Adrenal gland (tissue), 12 donors: ENCODE data around the gene FSD2. TPM values are rescaled to one million over a fixed set of nuclear protein-coding genes. Genes with fewer than 3 reads are reported as not detected.
"Not testable (repeated sequence)": the region's sequence is repeated elsewhere in the genome, so short reads cannot be mapped to it uniquely, and the experiment has no call there.

Experiments used
- DNase-seq, 7 donors: peaks; one replicate each; pipeline ENCODE4 v3.0.0-alpha.2; 2019 to 2020
- H3K27ac ChIP-seq, 5 donors: fragments of 200-600 bp; sonication (generic) in 4 of 5; 1 replicate in 3 of 5; 2 replicates in 2 of 5; pipeline versions ENCODE4 v1.5.1 to v1.8.0; 2016 to 2020; ENCODE audit warnings: mild to moderate bottlenecking in 1 of 5
- H3K27me3 ChIP-seq: fragments of 200-600 bp; 2 replicates; pipeline ENCODE4 v1.8.0; 2021
- H3K36me3 ChIP-seq, 2 donors: fragments of 200-600 bp; replicated peaks in 1 of 2; 1 replicate in 1 of 2; 2 replicates in 1 of 2; pipeline versions ENCODE4 v1.5.1 to v1.8.0; 2018 to 2022
- H3K4me1 ChIP-seq, 2 donors: fragments of 200-600 bp; replicated peaks in 1 of 2; 1 replicate in 1 of 2; 2 replicates in 1 of 2; pipeline versions ENCODE4 v1.5.1 to v1.8.0; 2018 to 2021
- H3K4me3 ChIP-seq, 4 donors: fragments of 200-600 bp; sonication (generic) in 3 of 4; one replicate each; pipeline ENCODE4 v1.5.1; 2016 to 2018
- H3K9me3 ChIP-seq, 3 donors: fragments of 200-600 bp; sonication (generic) in 1 of 3; replicated peaks in 1 of 3; 1 replicate in 2 of 3; 2 replicates in 1 of 3; pipeline versions ENCODE4 v1.5.1 to v1.8.0; 2016 to 2021
- CTCF ChIP-seq, 6 experiments: fragments of 450-650 bp in 4 of 6; fragments of 200-600 bp in 2 of 6; sonication (generic) in 1 of 6; IDR thresholded peaks; 1 replicate in 5 of 6; 2 replicates in 1 of 6; pipeline versions ENCODE4 v1.5.1 to v1.8.0; 2016 to 2021; ENCODE audit warnings: antibody characterized with exemption in 6 of 6, mild to moderate bottlenecking in 2 of 6, moderate library complexity in 1 of 6
- POLR2A ChIP-seq, 2 donors: fragments of 450-650 bp; IDR thresholded peaks; one replicate each; pipeline ENCODE4 v1.6.1; 2017; ENCODE audit warnings: antibody characterized with exemption in 2 of 2, mild to moderate bottlenecking in 2 of 2, moderate library complexity in 1 of 2
- WGBS, 4 donors: extraction: QIAGEN DNeasy Blood & Tissue Kit in 2 of 4; methylation state at CpG; one replicate each; pipeline versions ENCODE4 v1.1.5 to v1.1.7; 2013 to 2017; 5-methylcytosine and 5-hydroxymethylcytosine counted together
- intact Hi-C, 2 donors: fragments of 100-400 bp; cut with DNase I; formaldehyde crosslinking; loops; one replicate each; pipeline versions ENCODE4 v1.14.1 to v1.15.0; 2022 to 2023
- polyA plus RNA-seq, 3 donors: library from polyadenylated mRNA; stranded (reverse); fragments of 200-250 nt in 2 of 3; fragments of 350-450 nt in 1 of 3; fragmentation: Illumina TruSeq in 1 of 3; extraction: RNeasy Lipid Tissue Mini Kit (QIAGEN cat#74804) in 1 of 3; gene quantifications; one replicate each; pipeline ENCODE4 v1.2.3, GENCODE V29; 2013 to 2014
- total RNA-seq, 9 donors: library from RNA; depleted of rRNA in 4 of 9; stranded (reverse); fragments of >200 nt in 4 of 9; fragments of 120-200 nt in 1 of 9; fragmentation: NEBNext Ultra II Directional in 1 of 9; extraction: Animal tissue kit (Norgen Biotek cat#: 25700) in 1 of 9; gene quantifications; one replicate each; pipeline versions ENCODE4 v1.1.0 to v1.2.4, GENCODE V29; 2013 to 2023
- donor health status: healthy with polysubstance abuse.
- donor health status: Bipolar disorder and iron deficiency.
- donor health status: DM: yes; HTN: yes; CAD: no.
- donor health status: DM: no; HTN: no; CAD: no.
- donor health status: DM: no; HTN: no; CAD: no.
- donor health status: DM: yes; HTN: yes; CAD: no.

The FSD2 gene
- total and polyA plus RNA-seq, 12 donors: 0.03 to 0.06 TPM; not detected in 10

DNA sequence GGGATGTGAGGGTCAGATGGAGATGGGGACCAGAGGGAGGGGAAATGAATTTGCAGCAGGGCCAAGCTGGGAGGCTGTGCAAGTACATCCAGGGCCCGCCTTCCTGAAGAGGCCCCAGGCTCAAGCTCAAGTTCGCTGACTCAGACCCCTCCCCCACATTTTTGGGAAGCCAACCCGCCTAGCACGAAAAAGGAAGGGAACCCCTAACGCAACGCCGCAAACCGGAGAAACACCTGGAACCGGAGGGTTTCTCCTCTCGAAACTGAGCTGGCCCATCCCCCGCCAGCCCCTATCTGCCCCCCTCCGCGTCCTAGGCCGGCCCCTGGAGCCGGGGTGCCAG, 96.8 kb downstream of the FSD2 start:
- Histone ChIP-seq H3K9me3 (no peaks in the 10 kb centered on the region), H3K4me3 (peak overlapping the region in 2 of 4 donors; percentile 14 to 79), H3K36me3 (no peaks in the 10 kb centered on the region), H3K27me3 (no peaks in the 10 kb centered on the region), H3K27ac (peak overlapping the region in 1 of 5 donors; percentile 64), H3K4me1 (peaks cover 4 to 6% of the 10 kb centered on the region in 2 donors)
- no peak for TF ChIP-seq CTCF (IDR thresholded peaks at IDR 0.05)
- TF ChIP-seq POLR2A (IDR thresholded peaks at IDR 0.05): no peak
- intact Hi-C loops: loop anchor here in 1 of 2 donors (10.0 kb wide), 1 partner anchor 164 kb away; the partner anchor contains the start of gene RPS17
- peak in 4 of 7 donors; percentile 21 to 48 (median 31) for DNase-seq
- 0 to 20% (median 4%) methylated on average over 1 to 15 of the region's 15 CpGs for WGBS, 4 donors

- not testable (repeated sequence) for H3K9me3 ChIP-seq, H3K27me3 ChIP-seq, H3K36me3 ChIP-seq, H3K4me1 ChIP-seq, H3K27ac ChIP-seq, H3K4me3 ChIP-seq
- 90 to 97% (median 91%) methylated on average over 8 of the region's 8 CpGs for WGBS, 4 donors
- peak in 1 of 7 donors; percentile 9 for DNase-seq
- intact Hi-C loops: loop anchor here in 1 of 2 donors (10.0 kb wide), 1 partner anchor 161 kb away; the partner anchor contains the start of gene RPS17
Observed at GRCh38 chr15:82705856-82706255, 100.0 kb downstream of the FSD2 start.

Other genes with a start within 250 kb of the FSD2 start
- 10 to 100 TPM in 1 of 9 donors, 1 to 10 TPM in 8; 1.5 to 11.6 (median 7.1) TPM for gene CPEB1, start 158.7 kb downstream of the FSD2 start, total RNA-seq
- gene CPEB1, start 158.7 kb downstream of the FSD2 start, polyA plus RNA-seq: 1 to 10 TPM; 4.2 to 7.6 (median 4.4) TPM
- 1 to 10 TPM in 8 of 9 donors, under 1 TPM in 1; 0.54 to 7.7 (median 3.2) TPM for gene AP3B2, start 96.2 kb downstream of the FSD2 start, total RNA-seq
- 10 to 100 TPM; 10.8 to 28.9 (median 18.2) TPM for gene AP3B2, start 96.2 kb downstream of the FSD2 start, polyA plus RNA-seq
- gene WHAMM, start 3.6 kb upstream of the FSD2 start, total RNA-seq: 1 to 10 TPM; 3.7 to 10.0 (median 8.7) TPM
- gene WHAMM, start 3.6 kb upstream of the FSD2 start, polyA plus RNA-seq: 1 to 10 TPM; 4.5 to 6.8 (median 5.0) TPM
- gene HOMER2, start 146.7 kb upstream of the FSD2 start, total RNA-seq: 10 to 100 TPM in 8 of 9 donors, 1 to 10 TPM in 1; 9.0 to 43.1 (median 26.0) TPM
- gene HOMER2, start 146.7 kb upstream of the FSD2 start, polyA plus RNA-seq: 10 to 100 TPM in 2 of 3 donors, 1 to 10 TPM in 1; 6.5 to 12.6 (median 11.2) TPM
- 10 to 100 TPM; 19.3 to 80.0 (median 21.9) TPM for gene RAMAC, start 180.1 kb upstream of the FSD2 start, total RNA-seq
- gene RAMAC, start 180.1 kb upstream of the FSD2 start, polyA plus RNA-seq: 10 to 100 TPM; 12.7 to 28.4 (median 16.1) TPM
- 10 to 100 TPM in 8 of 9 donors, 1 to 10 TPM in 1; 7.8 to 27.0 (median 22.2) TPM for gene C15orf40, start 205.6 kb upstream of the FSD2 start, total RNA-seq
- 10 to 100 TPM; 22.4 to 28.2 (median 24.0) TPM for gene C15orf40, start 205.6 kb upstream of the FSD2 start, polyA plus RNA-seq